Keratinocyte (primary cell): ENCODE measurements around the gene IQGAP3. TPM values are rescaled to one million over a fixed set of nuclear protein-coding genes. Genes with fewer than 3 reads are reported as not detected.
"Not testable (repeated sequence)": the region's sequence is repeated elsewhere in the genome, so short reads cannot be mapped to it uniquely, and the experiment has no call there.

ENCODE experiments used
- DNase-seq: peaks from one replicate; pipeline ENCODE4 v3.0.0-alpha.2; 2011; ENCODE audit warnings: low read depth, missing footprints, low spot score
- FAIRE-seq: peaks from 2 replicates; lab custom pipeline; 2011; peaks lifted over from hg19 to GRCh38; lab: Jason Lieb, UNC
- H2AFZ ChIP-seq: 2 replicates; pipeline ENCODE4 v1.6.0; 2012; ENCODE audit warnings: low read length, control low read depth, inconsistent platforms; ENCODE audit not compliant: control insufficient read depth
- H3K27ac ChIP-seq: 2 replicates; pipeline ENCODE4 v1.5.1; 2011; ENCODE audit warnings: low read length; ENCODE audit not compliant: control insufficient read depth, insufficient read depth
- H3K27me3 ChIP-seq: 3 replicates; pipeline ENCODE4 v1.6.0; 2011; ENCODE audit warnings: low read length; ENCODE audit not compliant: control insufficient read depth, insufficient read depth; ENCODE audit errors: extremely low read depth
- H3K36me3 ChIP-seq, 2 experiments: 2 replicates in 1 of 2; 3 replicates in 1 of 2; pipeline ENCODE4 v1.5.1; 2011; ENCODE audit warnings: low read length in 2 of 2, mild to moderate bottlenecking in 1 of 2; ENCODE audit not compliant: control insufficient read depth in 2 of 2, insufficient read depth in 2 of 2; ENCODE audit errors: extremely low read depth in 1 of 2
- H3K4me1 ChIP-seq: 3 replicates; pipeline ENCODE4 v1.5.1; 2011; ENCODE audit warnings: low read length; ENCODE audit not compliant: control insufficient read depth, insufficient read depth; ENCODE audit errors: extremely low read depth
- H3K4me2 ChIP-seq: 3 replicates; pipeline ENCODE4 v1.6.0; 2011; ENCODE audit warnings: low read depth, low read length; ENCODE audit not compliant: control insufficient read depth, insufficient read depth; ENCODE audit errors: extremely low read depth
- H3K4me3 ChIP-seq, 3 experiments: fragments of 200-600 bp in 1 of 3; sonication (generic) in 1 of 3; 2 replicates in 2 of 3; 3 replicates in 1 of 3; pipeline ENCODE4 v1.5.1; 2011 to 2016; ENCODE audit warnings: low read length in 3 of 3, mild to moderate bottlenecking in 3 of 3, control low read depth in 2 of 3, inconsistent platforms in 1 of 3, low read depth in 1 of 3, mixed read lengths in 1 of 3, mixed run types in 1 of 3, moderate library complexity in 1 of 3; ENCODE audit not compliant: control insufficient read depth in 2 of 3, insufficient read depth in 2 of 3; ENCODE audit errors: extremely low read depth in 1 of 3
- H3K79me2 ChIP-seq: 2 replicates; pipeline ENCODE4 v1.6.0; 2012; ENCODE audit warnings: low read length; ENCODE audit not compliant: control insufficient read depth, insufficient read depth
- H3K9ac ChIP-seq: 3 replicates; pipeline ENCODE4 v1.6.0; 2011; ENCODE audit warnings: low read length; ENCODE audit not compliant: control insufficient read depth, insufficient read depth; ENCODE audit errors: extremely low read depth
- H3K9me1 ChIP-seq: 3 replicates; pipeline ENCODE4 v1.6.0; 2011; ENCODE audit warnings: low read length; ENCODE audit not compliant: control insufficient read depth, insufficient read depth; ENCODE audit errors: extremely low read depth
- H3K9me3 ChIP-seq: 2 replicates; pipeline ENCODE4 v1.5.1; 2012; ENCODE audit warnings: low read depth, low read length; ENCODE audit not compliant: control insufficient read depth
- H4K20me1 ChIP-seq: 3 replicates; pipeline ENCODE4 v1.6.0; 2011; ENCODE audit warnings: low read length; ENCODE audit not compliant: control insufficient read depth, insufficient read depth; ENCODE audit errors: extremely low read depth
- EZH2 ChIP-seq: IDR thresholded peaks from one replicate; pipeline ENCODE4 v1.6.1; 2012; ENCODE audit warnings: inconsistent platforms, mild to moderate bottlenecking, low read length, moderate library complexity
- dilution Hi-C: fragments of 300-500 bp; cut with MboI; formaldehyde crosslinking; loops from one replicate; pipeline ENCODE4 v1.7.0; 2020; ENCODE audit warnings: low sequenced_read_pairs; ENCODE audit not compliant: extremely low pct_ligation_motif_present
- polyA plus RNA-seq, 5 experiments: library from polyadenylated mRNA; depleted of rRNA in 3 of 5; stranded (reverse) in 3 of 5; stranded (forward) in 1 of 5; unstranded in 1 of 5; fragments of >200 nt; gene quantifications; 1 replicate in 1 of 5; 2 replicates in 3 of 5; 3 replicates in 1 of 5; pipeline versions ENCODE4 v1.2.1 to v1.2.3, GENCODE V29; 2011 to 2012; ENCODE audit warnings: missing spikeins in 2 of 5, low read depth in 1 of 5, low replicate concordance in 1 of 5
- TF ChIP-seq, protein P1 (sequence below), 3 experiments: IDR thresholded peaks in 1 of 3; conservative IDR thresholded peaks in 1 of 3; optimal IDR thresholded peaks in 1 of 3; 2 replicates in 2 of 3; 3 replicates in 1 of 3; pipeline versions ENCODE3 to v1.5.1; 2011; ENCODE audit warnings: low read length in 3 of 3, mild to moderate bottlenecking in 3 of 3, moderate library complexity in 2 of 3, control low read depth in 1 of 3, inconsistent platforms in 1 of 3; ENCODE audit not compliant: insufficient read depth in 2 of 3; ENCODE audit errors: extremely low read depth in 1 of 3

IQGAP3 gene
- polyA plus RNA-seq, 1 donor (not counting 4 experiments of a cell fraction or from before 2014, with no cell fraction given): 5.3 TPM

DNA sequence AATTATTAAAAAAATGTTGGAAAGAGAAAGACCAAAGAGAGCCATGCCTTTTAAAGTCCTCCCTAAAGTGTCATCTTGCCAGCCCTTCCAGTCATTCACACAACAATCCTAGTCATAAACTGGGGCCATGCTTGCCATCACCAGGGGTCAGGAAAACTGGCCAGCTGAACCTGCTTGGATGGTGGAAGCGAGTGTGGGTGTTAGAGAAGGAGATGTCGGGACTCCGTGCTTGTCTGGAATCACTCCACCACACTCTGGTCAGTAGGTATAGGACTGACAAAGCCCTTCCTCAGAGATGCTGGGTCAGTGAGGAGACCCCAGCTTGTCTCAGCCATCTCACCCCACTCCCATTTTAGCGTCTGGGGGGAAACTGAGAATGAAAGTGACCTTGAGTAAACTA, 43.6 kb upstream of the IQGAP3 start:
- Histone ChIP-seq H3K9me1 (no peaks in the 10 kb centered on the region), H3K9me3 (no peaks in the 10 kb centered on the region), H4K20me1 (no peaks in the 10 kb centered on the region), H2AFZ (no peak overlapping the region), H3K27ac (no peak overlapping the region), H3K36me3 (no peaks in the 10 kb centered on the region), H3K4me1 (no peaks in the 10 kb centered on the region), H3K27me3 (peaks cover 21% of the 10 kb centered on the region), H3K4me2 (no peak overlapping the region), H3K79me2 (no peaks in the 10 kb centered on the region), H3K4me3 (no peak overlapping the region), H3K9ac (no peak overlapping the region)
- dilution Hi-C loops: no loop called here
- DNase-seq: no peak
- TF ChIP-seq EZH2: no peak
- TF ChIP-seq, protein P1, sequence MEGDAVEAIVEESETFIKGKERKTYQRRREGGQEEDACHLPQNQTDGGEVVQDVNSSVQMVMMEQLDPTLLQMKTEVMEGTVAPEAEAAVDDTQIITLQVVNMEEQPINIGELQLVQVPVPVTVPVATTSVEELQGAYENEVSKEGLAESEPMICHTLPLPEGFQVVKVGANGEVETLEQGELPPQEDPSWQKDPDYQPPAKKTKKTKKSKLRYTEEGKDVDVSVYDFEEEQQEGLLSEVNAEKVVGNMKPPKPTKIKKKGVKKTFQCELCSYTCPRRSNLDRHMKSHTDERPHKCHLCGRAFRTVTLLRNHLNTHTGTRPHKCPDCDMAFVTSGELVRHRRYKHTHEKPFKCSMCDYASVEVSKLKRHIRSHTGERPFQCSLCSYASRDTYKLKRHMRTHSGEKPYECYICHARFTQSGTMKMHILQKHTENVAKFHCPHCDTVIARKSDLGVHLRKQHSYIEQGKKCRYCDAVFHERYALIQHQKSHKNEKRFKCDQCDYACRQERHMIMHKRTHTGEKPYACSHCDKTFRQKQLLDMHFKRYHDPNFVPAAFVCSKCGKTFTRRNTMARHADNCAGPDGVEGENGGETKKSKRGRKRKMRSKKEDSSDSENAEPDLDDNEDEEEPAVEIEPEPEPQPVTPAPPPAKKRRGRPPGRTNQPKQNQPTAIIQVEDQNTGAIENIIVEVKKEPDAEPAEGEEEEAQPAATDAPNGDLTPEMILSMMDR (optimal IDR thresholded peaks at IDR 0.05 in 1 of 3, IDR thresholded peaks at IDR 0.05 in 1 of 3, conservative IDR thresholded peaks at IDR 0.05 in 1 of 3; ENCODE audit: extremely low read depth in 1 of 3, insufficient read depth in 2 of 3, low read length in 3 of 3): no peak
- FAIRE-seq: no peak

DNA sequence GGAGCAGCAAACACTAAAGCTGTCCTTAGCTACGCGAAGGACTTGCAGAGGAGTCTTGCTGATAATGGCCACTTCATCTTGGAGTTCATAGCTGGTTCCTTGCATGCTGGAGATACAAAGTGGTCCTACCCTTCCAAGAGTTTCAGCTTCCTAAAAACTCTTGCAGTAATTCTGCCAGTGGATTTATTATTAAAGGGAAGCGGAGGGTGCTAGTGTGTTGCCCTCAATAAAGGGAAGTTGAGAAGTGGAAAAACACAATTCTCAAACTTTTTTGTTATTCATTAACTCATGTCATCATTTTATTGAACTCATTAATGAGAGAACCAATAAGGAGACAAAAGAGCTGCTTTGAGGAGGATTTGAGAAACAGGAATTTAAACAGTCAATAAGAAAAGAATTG, 40.3 kb upstream of the IQGAP3 start:
- no peaks in the 10 kb centered on the region for H3K9me1 ChIP-seq
- dilution Hi-C loops: no loop called here
- H4K20me1 ChIP-seq: peaks cover 2% of the 10 kb centered on the region
- H2AFZ ChIP-seq: no peak overlapping the region
- H3K36me3 ChIP-seq: no peaks in the 10 kb centered on the region
- no peak overlapping the region for H3K9ac ChIP-seq
- no peak overlapping the region for H3K27ac ChIP-seq
- no peak overlapping the region for H3K4me3 ChIP-seq
- DNase-seq (no peak), FAIRE-seq (no peak)
- H3K27me3 ChIP-seq: peaks cover 8% of the 10 kb centered on the region
- no peaks in the 10 kb centered on the region for H3K9me3 ChIP-seq
- no peaks in the 10 kb centered on the region for H3K4me1 ChIP-seq
- TF ChIP-seq, protein P1 (optimal IDR thresholded peaks at IDR 0.05 in 1 of 3, IDR thresholded peaks at IDR 0.05 in 1 of 3, conservative IDR thresholded peaks at IDR 0.05 in 1 of 3; ENCODE audit: extremely low read depth in 1 of 3, insufficient read depth in 2 of 3, low read length in 3 of 3): no peak
- no peak for TF ChIP-seq EZH2
- no peaks in the 10 kb centered on the region for H3K79me2 ChIP-seq
- no peak overlapping the region for H3K4me2 ChIP-seq

DNA sequence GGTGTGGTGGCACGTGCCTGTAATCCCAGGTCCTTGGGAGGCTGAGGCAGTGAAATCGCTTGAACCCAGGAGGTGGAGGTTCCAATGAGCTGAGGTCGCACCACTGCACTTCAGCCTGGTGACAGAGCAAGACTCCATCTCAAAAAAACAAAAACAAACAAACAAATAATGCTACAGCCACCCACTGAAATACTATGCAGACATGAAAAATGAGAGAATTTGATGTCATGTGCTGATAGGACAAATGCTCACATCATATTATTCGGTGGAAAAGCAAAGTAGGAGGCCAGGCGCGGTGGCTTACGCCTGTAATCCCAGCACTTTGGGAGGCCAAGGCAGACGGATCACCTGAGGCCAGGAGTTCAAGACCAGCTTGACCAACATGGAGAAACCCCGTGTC, 37.7 kb upstream of the IQGAP3 start:
- H3K36me3 ChIP-seq, FAIRE-seq, H3K9ac ChIP-seq, H3K9me1 ChIP-seq, H2AFZ ChIP-seq, DNase-seq, H4K20me1 ChIP-seq, H3K27ac ChIP-seq, H3K27me3 ChIP-seq, H3K9me3 ChIP-seq, dilution Hi-C loops, H3K4me2 ChIP-seq, H3K4me3 ChIP-seq, H3K79me2 ChIP-seq, H3K4me1 ChIP-seq: not testable (repeated sequence)
